ENCODE data around the gene FAM117B.
"Not testable (repeated sequence)": the region's sequence is repeated elsewhere in the genome, so short reads cannot be mapped to it uniquely, and the experiment has no call there.

Gene FAM117B

GRCh38 chr2:202652119-202652518, 17.4 kb downstream of the FAM117B start:
- TF ChIP-seq EZH2 (IDR thresholded peaks at IDR 0.05) (no peak), FOXP2 (optimal IDR thresholded peaks at IDR 0.05; ENCODE audit: control extremely low read depth, extremely low read length, insufficient read depth) (no peak), POLR2AphosphoS5 (IDR thresholded peaks at IDR 0.05; ENCODE audit: borderline replicate concordance, low read depth, low read length) (no peak)
- Histone ChIP-seq H3K9ac (ENCODE audit: insufficient read length) (no peak overlapping the region), H3K9me3 (ENCODE audit: low read depth, low read length) (no peaks in the 10 kb centered on the region)

DNA sequence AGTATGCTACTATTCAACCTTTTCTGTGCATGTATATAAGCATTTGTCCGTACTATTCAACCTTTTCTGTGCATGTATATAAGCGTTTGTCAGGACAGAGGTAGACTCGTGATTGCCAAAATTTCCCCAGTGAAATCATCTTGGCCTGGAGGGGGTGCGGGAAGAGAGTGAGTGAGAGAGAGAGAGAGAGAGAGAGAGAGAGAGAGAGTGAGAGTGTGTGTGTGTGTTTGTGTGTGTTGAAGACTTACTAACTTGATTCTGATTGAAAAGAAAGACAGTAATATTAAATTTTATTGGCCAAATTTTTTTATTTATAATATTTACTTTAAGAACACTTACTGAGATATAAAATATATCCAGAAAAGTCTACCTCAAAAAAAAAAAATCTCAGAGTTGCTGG, 19.1 kb downstream of the FAM117B start:
- DNase-seq (ENCODE audit: low read depth, low spot score), result no peak
- Histone ChIP-seq H3K9ac (ENCODE audit: insufficient read length) (no peak overlapping the region), H3K36me3 (ENCODE audit: insufficient read depth, low read length) (no peaks in the 10 kb centered on the region), H3K4me3 (no peak overlapping the region), H3K27ac (no peak overlapping the region), H3K9me3 (ENCODE audit: low read depth, low read length) (no peaks in the 10 kb centered on the region)
- TF ChIP-seq POLR2AphosphoS5 (IDR thresholded peaks at IDR 0.05; ENCODE audit: borderline replicate concordance, low read depth, low read length), result no peak
- TF ChIP-seq EZH2 (IDR thresholded peaks at IDR 0.05), result no peak
- no peak for TF ChIP-seq FOXP2 (optimal IDR thresholded peaks at IDR 0.05; ENCODE audit: control extremely low read depth, extremely low read length, insufficient read depth)

More at GRCh38 chr2:202652119-202652518, 17.4 kb downstream of the FAM117B start:
- DNase-seq (ENCODE audit: low read depth, low spot score), result no peak
- Histone ChIP-seq H3K36me3 (ENCODE audit: insufficient read depth, low read length) (no peaks in the 10 kb centered on the region), H3K4me3 (no peak overlapping the region), H3K27ac (no peak overlapping the region)

- DNase-seq (ENCODE audit: low read depth, low spot score), result no peak
- Histone ChIP-seq H3K27ac (no peak overlapping the region), H3K36me3 (ENCODE audit: insufficient read depth, low read length) (no peaks in the 10 kb centered on the region), H3K4me3 (no peak overlapping the region), H3K9me3 (ENCODE audit: low read depth, low read length) (no peaks in the 10 kb centered on the region), H3K9ac (ENCODE audit: insufficient read length) (no peak overlapping the region)
- TF ChIP-seq EZH2 (IDR thresholded peaks at IDR 0.05) (no peak), FOXP2 (optimal IDR thresholded peaks at IDR 0.05; ENCODE audit: control extremely low read depth, extremely low read length, insufficient read depth) (no peak), POLR2AphosphoS5 (IDR thresholded peaks at IDR 0.05; ENCODE audit: borderline replicate concordance, low read depth, low read length) (no peak)
Observed at GRCh38 chr2:202657876-202658275, 23.1 kb downstream of the FAM117B start.

DNA sequence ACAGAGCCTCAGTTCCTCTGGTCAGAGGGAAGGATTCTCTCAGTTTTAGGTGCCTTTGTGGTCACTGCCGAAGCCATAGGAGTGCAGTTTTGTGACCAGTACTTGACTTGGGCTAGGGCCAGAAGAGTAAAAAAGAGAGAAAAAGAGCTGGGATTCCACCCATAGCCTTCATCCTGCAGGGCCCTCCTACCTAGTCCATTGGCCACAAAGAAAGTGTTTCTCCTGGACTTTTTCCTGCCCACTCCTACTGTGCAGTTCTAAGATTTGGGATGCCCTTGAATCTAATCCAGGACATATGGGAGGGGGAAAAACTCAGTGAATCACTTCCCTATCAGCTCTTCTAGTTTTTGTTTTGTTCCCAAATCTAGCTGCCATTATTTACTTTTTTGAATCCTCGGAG, 26.0 kb downstream of the FAM117B start:
- no peak for DNase-seq (ENCODE audit: low read depth, low spot score)
- H3K4me3 ChIP-seq, result no peak overlapping the region
- H3K9me3 ChIP-seq (ENCODE audit: low read depth, low read length), result no peaks in the 10 kb centered on the region
- no peak overlapping the region for H3K9ac ChIP-seq (ENCODE audit: insufficient read length)
- H3K36me3 ChIP-seq (ENCODE audit: insufficient read depth, low read length), result no peaks in the 10 kb centered on the region
- TF ChIP-seq EZH2 (IDR thresholded peaks at IDR 0.05) (no peak), FOXP2 (optimal IDR thresholded peaks at IDR 0.05; ENCODE audit: control extremely low read depth, extremely low read length, insufficient read depth) (no peak), POLR2AphosphoS5 (IDR thresholded peaks at IDR 0.05; ENCODE audit: borderline replicate concordance, low read depth, low read length) (no peak)
- no peak overlapping the region for H3K27ac ChIP-seq

GRCh38 chr2:202669841-202670240, 35.1 kb downstream of the FAM117B start:
- Histone ChIP-seq H3K27ac (no peak overlapping the region), H3K9me3 (ENCODE audit: low read depth, low read length) (no peaks in the 10 kb centered on the region), H3K36me3 (ENCODE audit: insufficient read depth, low read length) (no peaks in the 10 kb centered on the region), H3K9ac (ENCODE audit: insufficient read length) (no peak overlapping the region), H3K4me3 (no peak overlapping the region)
- DNase-seq (ENCODE audit: low read depth, low spot score), result no peak
- TF ChIP-seq EZH2 (IDR thresholded peaks at IDR 0.05) (no peak), POLR2AphosphoS5 (IDR thresholded peaks at IDR 0.05; ENCODE audit: borderline replicate concordance, low read depth, low read length) (no peak), FOXP2 (optimal IDR thresholded peaks at IDR 0.05; ENCODE audit: control extremely low read depth, extremely low read length, insufficient read depth) (no peak)

DNA sequence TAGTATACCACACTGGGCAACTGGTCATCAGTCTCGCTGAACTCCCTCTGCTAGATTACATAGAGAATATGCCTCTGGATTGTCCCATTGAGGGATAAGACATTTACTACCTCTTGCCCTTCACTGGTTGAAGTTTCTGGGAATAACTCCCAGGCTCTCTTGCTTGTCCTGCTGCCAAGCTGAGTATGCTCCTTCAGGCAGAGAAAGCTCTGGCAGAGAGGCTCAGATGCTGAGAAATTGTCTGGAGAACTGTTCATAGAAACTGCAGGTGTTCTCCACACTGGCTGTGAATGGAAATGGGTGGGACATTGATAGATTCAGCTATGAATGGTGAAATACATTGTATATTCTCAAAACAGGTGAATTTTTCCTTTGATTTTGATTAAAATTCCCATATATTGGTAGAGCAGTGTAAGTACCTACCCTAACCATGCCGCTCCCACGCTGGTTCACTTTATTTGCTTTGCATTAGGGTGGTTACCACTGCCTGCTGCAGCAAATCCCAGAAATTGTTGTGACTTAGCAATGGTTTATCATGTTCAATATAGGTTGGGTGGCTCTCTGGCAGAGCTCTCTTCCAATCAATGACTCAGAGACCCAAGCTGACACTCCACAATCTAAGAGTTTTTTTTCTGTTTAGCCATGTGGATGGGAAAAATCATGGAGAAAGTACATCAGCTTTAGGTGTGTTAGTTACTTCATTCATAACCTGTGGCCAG, 36.7 kb downstream of the FAM117B start:
- Histone ChIP-seq H3K36me3 (ENCODE audit: insufficient read depth, low read length) (no peaks in the 10 kb centered on the region), H3K9me3 (ENCODE audit: low read depth, low read length) (no peaks in the 10 kb centered on the region), H3K4me3 (no peak overlapping the region), H3K9ac (ENCODE audit: insufficient read length) (no peak overlapping the region), H3K27ac (no peak overlapping the region)
- no peak for TF ChIP-seq EZH2 (IDR thresholded peaks at IDR 0.05)
- TF ChIP-seq POLR2AphosphoS5 (IDR thresholded peaks at IDR 0.05; ENCODE audit: borderline replicate concordance, low read depth, low read length), result no peak
- DNase-seq (ENCODE audit: low read depth, low spot score), result no peak

GRCh38 chr2:202675097-202675496, 40.3 kb downstream of the FAM117B start:
- not testable (repeated sequence) for H3K9ac ChIP-seq (ENCODE audit: insufficient read length); H3K36me3 ChIP-seq (ENCODE audit: insufficient read depth, low read length); H3K27ac ChIP-seq; DNase-seq (ENCODE audit: low read depth, low spot score); H3K4me3 ChIP-seq; H3K9me3 ChIP-seq (ENCODE audit: low read depth, low read length)

DNA sequence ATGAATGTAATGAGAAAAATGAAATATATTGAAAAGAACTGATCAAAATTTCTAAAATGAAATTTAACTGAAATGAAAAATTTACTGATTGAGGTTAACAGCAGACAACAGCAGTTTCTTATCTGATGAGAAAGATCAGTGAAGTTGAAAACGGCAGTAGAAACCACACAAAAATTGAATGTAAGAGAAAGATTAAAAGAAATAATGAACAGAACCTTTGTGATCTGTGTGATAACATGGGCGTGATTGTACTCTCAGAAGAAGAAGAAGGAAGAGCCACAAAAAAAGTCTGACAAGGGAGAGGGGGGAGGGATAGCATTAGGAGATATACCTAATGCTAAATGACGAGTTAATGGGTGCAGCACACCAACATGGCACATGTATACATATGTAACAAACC, 45.2 kb downstream of the FAM117B start:
- Histone ChIP-seq H3K36me3 (ENCODE audit: insufficient read depth, low read length) (no peaks in the 10 kb centered on the region), H3K4me3 (no peak overlapping the region), H3K9me3 (ENCODE audit: low read depth, low read length) (peaks cover 10% of the 10 kb centered on the region; the same call in 1 of the 2 replicates), H3K9ac (ENCODE audit: insufficient read length) (no peak overlapping the region), H3K27ac (no peak overlapping the region)
- DNase-seq (ENCODE audit: low read depth, low spot score), result no peak
- TF ChIP-seq POLR2AphosphoS5 (IDR thresholded peaks at IDR 0.05; ENCODE audit: borderline replicate concordance, low read depth, low read length) (no peak), EZH2 (IDR thresholded peaks at IDR 0.05) (no peak), FOXP2 (optimal IDR thresholded peaks at IDR 0.05; ENCODE audit: control extremely low read depth, extremely low read length, insufficient read depth) (no peak)

DNA sequence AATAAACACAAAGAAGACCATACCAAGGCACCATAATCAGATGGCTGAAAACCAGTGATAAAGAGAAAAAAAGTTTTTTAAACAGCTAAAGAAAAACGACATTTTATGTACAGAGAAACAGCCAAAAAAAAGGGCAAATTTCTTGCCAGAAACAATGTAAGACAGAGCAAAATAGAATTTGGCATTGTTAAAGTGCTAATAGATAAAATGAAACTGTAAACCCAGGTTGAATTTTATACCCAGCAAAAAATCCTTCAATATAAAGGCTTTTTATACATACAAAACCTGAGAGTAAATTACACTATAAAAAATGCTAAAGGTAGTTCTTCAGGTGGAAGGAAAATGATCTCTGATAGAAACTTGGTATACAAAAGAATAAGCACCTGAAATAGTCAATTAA, 45.7 kb downstream of the FAM117B start:
- Histone ChIP-seq H3K9me3 (ENCODE audit: low read depth, low read length) (peaks cover 10% of the 10 kb centered on the region; the same call in 1 of the 2 replicates), H3K4me3 (no peak overlapping the region), H3K27ac (no peak overlapping the region), H3K36me3 (ENCODE audit: insufficient read depth, low read length) (no peaks in the 10 kb centered on the region), H3K9ac (ENCODE audit: insufficient read length) (no peak overlapping the region)
- TF ChIP-seq POLR2AphosphoS5 (IDR thresholded peaks at IDR 0.05; ENCODE audit: borderline replicate concordance, low read depth, low read length), result no peak
- no peak for TF ChIP-seq FOXP2 (optimal IDR thresholded peaks at IDR 0.05; ENCODE audit: control extremely low read depth, extremely low read length, insufficient read depth)
- TF ChIP-seq EZH2 (IDR thresholded peaks at IDR 0.05), result no peak
- no peak for DNase-seq (ENCODE audit: low read depth, low spot score)

Data from SK-N-MC (cell line).